Heart left ventricle (tissue), 13 donors: Measurements from ENCODE around the gene REEP1.

Source experiments
- POLR2A ChIP-seq, 2 donors: fragments of 450-650 bp; IDR thresholded peaks; one replicate each; pipeline ENCODE4 v1.6.1; 2017; ENCODE audit warnings: antibody characterized with exemption in 2 of 2, mild to moderate bottlenecking in 2 of 2, moderate library complexity in 2 of 2
- TF ChIP-seq, protein P1 (sequence below), 12 donors: fragments of 200-600 bp; sonication (generic) in 4 of 12; IDR thresholded peaks; one replicate each; pipeline versions ENCODE4 v1.5.0 to v1.8.0; 2018 to 2022; ENCODE audit warnings: antibody characterized with exemption in 12 of 12, mild to moderate bottlenecking in 5 of 12
- donor health status: ischemic (EF 13 %, LVEDD 7.1; RV severe dilation, severe dysfunction).
- donor health status: DM: no; HTN: yes; CAD: no.
- donor health status: DM: no; HTN: no; CAD: no.
- donor health status: ischemic (EF 25% LVEDD 6.9; RV normal size, moderate dysfunction).
- donor health status: ischemic (EF 25% LVEDD 5.7; RV mildly dilated, moderate dysfunction).
- donor health status: ischemic (EF 35%, LVEDD 5.7; RV mildly dilated, moderate dysfunction).
- donor health status: nonischemic (EF 11% LVEDD 7.7; RV severe dilation, severe dysfunction).
- donor health status: DM: yes; HTN: yes; CAD: no.
- donor health status: PGD.
- donor health status: ischemic (EF 29% LVEDD 5.4; RV normal size, mild dysfunction).
- donor health status: nonischemic (EF 23%, LVEDD 6.1; RV moderate dilation, normal function).

DNA sequence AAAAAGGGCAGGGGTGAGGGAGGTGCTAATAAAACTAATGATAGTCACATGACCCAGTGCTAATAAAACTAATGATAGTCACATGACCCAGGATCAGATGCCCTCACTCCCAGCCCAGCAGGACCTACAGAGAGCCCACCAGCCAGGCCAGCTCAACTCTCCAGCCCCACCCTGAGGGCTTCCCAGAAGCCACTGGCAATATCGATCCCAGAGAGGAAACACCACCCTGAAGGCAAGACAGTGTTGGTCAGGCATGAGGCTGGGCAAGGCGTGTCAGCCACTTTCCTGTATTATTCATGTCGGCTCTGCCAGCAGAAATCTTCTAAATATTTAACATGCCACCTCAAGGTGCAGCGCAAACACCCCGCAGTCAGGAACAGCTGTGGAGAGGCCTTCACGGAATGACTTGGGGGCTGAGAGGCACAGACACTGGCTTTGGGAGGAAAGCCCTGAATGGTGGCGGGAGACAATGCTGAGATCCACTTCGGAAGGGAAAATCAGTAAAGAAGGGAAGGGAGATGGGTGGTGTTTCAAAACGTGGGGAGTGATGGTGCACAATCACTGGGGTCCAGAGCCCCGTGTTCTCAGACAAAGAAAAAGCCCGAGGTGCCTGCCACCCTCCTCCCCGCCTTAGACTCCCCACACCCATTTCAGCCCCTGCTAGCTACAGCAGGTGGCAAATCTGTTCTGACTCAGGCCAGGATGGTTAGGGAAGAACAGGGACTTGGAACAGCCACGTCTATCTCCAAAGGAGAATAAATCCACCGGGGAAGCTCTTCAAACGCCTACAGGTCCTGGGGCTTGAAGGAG lies 1.4 kb downstream of the REEP1 start:
- TF ChIP-seq, protein P1, sequence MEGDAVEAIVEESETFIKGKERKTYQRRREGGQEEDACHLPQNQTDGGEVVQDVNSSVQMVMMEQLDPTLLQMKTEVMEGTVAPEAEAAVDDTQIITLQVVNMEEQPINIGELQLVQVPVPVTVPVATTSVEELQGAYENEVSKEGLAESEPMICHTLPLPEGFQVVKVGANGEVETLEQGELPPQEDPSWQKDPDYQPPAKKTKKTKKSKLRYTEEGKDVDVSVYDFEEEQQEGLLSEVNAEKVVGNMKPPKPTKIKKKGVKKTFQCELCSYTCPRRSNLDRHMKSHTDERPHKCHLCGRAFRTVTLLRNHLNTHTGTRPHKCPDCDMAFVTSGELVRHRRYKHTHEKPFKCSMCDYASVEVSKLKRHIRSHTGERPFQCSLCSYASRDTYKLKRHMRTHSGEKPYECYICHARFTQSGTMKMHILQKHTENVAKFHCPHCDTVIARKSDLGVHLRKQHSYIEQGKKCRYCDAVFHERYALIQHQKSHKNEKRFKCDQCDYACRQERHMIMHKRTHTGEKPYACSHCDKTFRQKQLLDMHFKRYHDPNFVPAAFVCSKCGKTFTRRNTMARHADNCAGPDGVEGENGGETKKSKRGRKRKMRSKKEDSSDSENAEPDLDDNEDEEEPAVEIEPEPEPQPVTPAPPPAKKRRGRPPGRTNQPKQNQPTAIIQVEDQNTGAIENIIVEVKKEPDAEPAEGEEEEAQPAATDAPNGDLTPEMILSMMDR (IDR thresholded peaks at IDR 0.05) = no peak
- no peak for TF ChIP-seq POLR2A (IDR thresholded peaks at IDR 0.05)
